Epithelial cell of esophagus (primary cell): ENCODE results near the gene POLDIP2.

Experiments
- DNase-seq: peaks from one replicate; pipeline ENCODE4 v3.0.0; 2010; ENCODE audit warnings: low read depth
- H3K4me3 ChIP-seq: 2 replicates; pipeline ENCODE4 v1.5.1; 2011; ENCODE audit warnings: mild to moderate bottlenecking, low read length, control low read depth
- TF ChIP-seq, protein P1 (sequence below): IDR thresholded peaks from 2 replicates; pipeline ENCODE4 v1.5.1; 2011; ENCODE audit warnings: low read depth, mild to moderate bottlenecking, low read length, control low read depth, inconsistent platforms; ENCODE audit not compliant: insufficient read depth; ENCODE audit errors: missing control alignments

Gene POLDIP2

DNA sequence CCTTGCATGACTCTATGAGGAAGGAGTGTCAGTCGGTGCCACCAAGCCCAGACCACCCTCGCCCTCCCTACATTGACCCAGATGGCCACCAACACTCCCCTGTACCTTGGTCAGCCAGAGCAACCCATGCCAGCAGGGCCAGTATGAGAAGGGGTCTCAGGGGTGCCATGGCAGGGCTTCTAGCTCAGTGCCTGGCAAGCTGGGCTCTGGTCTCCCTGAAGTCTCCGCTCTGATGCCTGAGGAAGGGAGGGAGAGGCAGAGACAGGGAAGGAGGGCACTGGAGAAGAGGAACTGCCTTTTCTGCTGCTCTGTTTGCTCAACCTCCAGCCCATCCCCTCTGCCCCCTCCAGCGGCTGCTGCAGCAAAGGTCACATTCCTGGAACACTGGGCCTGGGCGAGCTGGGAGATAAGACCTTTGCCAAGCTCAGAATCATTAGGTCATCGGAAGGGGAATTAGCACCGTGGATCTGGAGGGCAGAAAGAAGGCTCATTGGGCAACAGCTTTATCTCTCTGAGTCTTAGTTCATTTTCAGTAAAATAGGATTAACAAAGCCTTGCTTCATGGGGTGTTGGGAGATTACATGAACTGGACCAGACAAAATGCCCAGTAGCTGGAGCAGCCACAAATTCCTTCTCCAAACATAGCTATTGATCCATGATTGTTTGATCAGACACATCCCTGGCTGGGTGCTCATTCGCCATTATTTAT, 12.9 kb upstream of the POLDIP2 start, which contains the start of gene VTN:
TSS of gene VTN (minus strand) at position 273 of the 709 bp plus-strand sequence. CDS start at position 169, 104 bp downstream.
- TF ChIP-seq, protein P1, sequence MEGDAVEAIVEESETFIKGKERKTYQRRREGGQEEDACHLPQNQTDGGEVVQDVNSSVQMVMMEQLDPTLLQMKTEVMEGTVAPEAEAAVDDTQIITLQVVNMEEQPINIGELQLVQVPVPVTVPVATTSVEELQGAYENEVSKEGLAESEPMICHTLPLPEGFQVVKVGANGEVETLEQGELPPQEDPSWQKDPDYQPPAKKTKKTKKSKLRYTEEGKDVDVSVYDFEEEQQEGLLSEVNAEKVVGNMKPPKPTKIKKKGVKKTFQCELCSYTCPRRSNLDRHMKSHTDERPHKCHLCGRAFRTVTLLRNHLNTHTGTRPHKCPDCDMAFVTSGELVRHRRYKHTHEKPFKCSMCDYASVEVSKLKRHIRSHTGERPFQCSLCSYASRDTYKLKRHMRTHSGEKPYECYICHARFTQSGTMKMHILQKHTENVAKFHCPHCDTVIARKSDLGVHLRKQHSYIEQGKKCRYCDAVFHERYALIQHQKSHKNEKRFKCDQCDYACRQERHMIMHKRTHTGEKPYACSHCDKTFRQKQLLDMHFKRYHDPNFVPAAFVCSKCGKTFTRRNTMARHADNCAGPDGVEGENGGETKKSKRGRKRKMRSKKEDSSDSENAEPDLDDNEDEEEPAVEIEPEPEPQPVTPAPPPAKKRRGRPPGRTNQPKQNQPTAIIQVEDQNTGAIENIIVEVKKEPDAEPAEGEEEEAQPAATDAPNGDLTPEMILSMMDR = no peak
- DNase-seq = no peak
- H3K4me3 ChIP-seq = no peak within 1 kb of the TSS

DNA sequence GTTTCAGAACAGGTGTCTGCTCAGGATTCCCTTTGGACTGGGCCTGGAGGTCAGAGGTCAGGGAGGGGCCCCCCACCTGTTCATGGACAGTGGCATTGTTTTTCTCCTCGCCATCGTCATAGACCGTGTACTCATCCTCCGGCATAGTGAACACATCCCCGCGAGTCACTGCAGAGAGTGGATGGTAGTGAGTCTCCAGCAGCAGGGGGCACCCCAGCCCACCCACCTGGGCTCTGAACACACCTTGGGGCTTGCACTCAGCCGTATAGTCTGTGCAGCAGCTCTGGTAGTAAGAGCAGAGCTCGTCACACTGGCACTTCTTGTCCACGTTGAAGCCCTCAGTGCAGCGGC, 12.3 kb upstream of the POLDIP2 start:
- TF ChIP-seq, protein P1 = no peak
- no peak overlapping the region for H3K4me3 ChIP-seq
- DNase-seq = no peak

DNA sequence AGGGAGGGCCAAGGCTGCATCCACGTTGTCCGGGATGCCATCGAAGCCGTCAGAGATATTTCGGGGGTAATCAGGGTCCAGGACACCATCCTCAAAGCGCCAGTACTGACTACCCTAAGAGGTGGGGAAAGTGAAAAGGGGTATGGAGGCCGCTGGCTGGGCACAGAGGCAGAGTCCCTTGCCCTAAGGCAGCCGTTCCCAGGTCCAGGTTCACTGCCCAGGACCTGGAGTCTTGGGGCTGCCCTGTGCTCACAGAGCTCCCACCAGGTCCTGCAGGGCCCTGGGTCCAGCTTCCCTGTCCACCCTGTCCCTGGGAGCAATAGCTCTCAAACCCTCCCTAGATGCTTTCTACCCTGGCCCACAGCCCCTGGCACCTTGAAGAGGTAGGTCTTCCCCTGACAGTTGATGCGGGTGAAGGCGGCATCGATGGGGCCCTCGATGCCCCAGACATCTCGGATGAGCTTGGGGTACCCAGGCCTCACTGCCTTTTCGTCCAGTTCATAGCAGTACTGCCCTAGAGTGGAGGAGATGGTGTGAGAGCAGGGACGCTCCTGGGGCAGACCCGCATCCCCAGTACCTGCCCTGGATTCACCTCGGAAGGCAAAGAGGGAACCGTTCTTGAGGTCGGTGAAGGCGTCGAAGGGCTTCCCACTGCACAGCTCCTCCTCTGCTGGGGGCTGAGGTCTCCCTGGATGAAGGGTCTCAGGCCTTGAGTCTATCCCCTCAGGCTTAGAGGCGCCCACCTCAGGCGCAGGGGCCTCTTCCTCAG, 11.8 kb upstream of the POLDIP2 start:
- H3K4me3 ChIP-seq = no peak overlapping the region
- TF ChIP-seq, protein P1 = no peak
- DNase-seq = no peak

DNA sequence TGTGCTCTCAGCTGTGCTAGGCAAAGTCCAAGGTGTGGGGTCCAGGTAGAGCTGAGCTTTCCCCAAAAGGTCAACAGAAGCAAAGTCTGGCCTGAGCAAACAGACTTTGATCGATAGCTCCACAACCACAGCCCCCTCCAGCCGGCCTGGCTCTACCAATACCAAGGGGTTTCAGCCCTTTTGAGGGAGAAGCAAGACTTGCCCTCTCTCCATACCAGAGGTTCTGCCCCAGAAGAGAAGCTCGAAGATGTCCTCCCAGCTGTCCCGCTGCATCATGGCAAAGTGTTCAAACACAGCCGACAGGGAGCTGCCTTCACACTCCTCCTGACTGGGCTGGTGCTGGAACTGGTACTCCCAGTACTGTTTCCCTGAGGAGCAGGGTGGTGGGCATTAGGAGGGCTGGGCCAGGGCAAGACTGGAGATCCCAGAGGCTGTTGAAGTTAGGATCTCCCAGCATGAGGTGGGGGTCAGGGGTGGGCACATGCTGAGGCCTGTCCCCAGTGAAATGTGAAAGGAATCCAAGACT, 11.0 kb upstream of the POLDIP2 start:
- no peak overlapping the region for H3K4me3 ChIP-seq
- TF ChIP-seq, protein P1 = no peak
- DNase-seq = no peak

DNA sequence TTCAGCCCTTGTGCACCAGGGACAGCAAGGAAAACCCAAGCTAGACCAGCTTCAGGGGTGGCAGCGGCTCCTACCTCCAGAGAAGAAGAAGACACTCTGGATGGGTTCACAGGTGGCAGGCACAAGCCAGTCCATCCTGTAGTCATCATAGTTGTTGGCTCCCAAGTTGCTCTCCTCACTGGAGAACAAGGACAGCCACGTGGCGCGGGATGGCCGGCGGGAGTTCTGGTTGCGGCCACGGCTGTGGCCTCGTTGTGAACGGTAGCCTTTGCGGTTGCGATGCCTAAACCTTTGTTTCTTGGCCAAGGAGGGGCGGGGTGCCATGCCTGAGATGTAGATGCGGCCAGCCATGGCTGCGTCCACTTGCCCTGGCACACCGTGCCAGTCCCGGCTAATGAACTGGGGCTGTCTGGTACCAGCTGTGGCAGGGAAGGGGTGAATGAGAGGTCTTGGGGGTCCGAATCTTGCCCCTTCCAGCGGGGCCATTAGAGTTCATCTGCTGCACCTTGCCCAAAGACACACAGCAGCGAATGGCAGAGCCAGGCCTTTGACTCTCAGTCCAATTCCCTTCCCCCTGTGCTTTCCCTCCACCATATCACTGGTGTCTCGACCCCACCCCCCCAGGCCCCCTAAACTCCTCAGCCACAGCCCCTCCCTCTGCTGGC, 10.4 kb upstream of the POLDIP2 start:
- DNase-seq = no peak
- TF ChIP-seq, protein P1 = no peak
- H3K4me3 ChIP-seq = no peak overlapping the region

DNA sequence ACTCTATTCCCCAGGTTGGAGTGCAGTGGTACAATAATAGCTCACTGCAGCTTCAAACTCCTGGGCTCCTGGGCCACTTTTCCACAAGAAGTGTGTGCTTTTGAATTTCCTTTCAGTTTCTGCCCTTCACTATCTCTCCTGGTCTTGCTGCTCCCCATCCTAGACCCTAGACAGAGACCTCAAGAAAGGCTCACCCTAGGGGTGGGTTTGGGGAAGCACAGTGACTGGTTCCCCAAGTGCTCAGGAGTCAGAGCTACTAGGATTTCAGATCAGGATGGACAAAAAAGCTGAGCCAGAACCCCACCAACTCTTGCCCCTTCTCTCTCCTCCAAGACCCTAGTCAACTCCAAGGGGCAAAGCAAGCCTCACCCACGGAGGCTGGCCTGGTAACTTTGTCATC, 9.3 kb upstream of the POLDIP2 start:
- no peak for DNase-seq
- TF ChIP-seq, protein P1 = peak; percentile 11
- no peak overlapping the region for H3K4me3 ChIP-seq
